ENCODE results near the gene EMSY. TPM values are rescaled to one million over a fixed set of nuclear protein-coding genes. Genes with fewer than 3 reads are reported as not detected.

EMSY gene
- total and polyA plus RNA-seq, 2 donors (not counting 3 experiments of a cell fraction or from before 2014, with no cell fraction given): 18.3 to 25.7 TPM

- Histone ChIP-seq H3K4me3 (replicated peaks in 1 of 3; ENCODE audit: insufficient read depth in 1 of 3, low read depth in 1 of 3, low read length in 3 of 3) (no peak overlapping the region), H3K9me1 (replicated peaks; ENCODE audit: control insufficient read depth, extremely low read depth, insufficient read depth, low read length) (no peaks in the 10 kb centered on the region), H3K4me1 (ENCODE audit: control insufficient read depth, extremely low read depth, insufficient read depth, low read length) (no peaks in the 10 kb centered on the region), H3K27ac (ENCODE audit: insufficient read depth, low read depth, low read length) (no peak overlapping the region), H3K4me2 (ENCODE audit: insufficient read depth, low read length) (no peak overlapping the region), H3K9ac (replicated peaks; ENCODE audit: extremely low read depth, insufficient read depth, low read length) (no peak overlapping the region), H4K20me1 (replicated peaks; ENCODE audit: control insufficient read depth, extremely low read depth, insufficient read depth, low read length) (no peaks in the 10 kb centered on the region), H2AFZ (ENCODE audit: low read depth, low read length) (no peak overlapping the region), H3K27me3 (ENCODE audit: control insufficient read depth in 2 of 2, insufficient read depth in 2 of 2, low read length in 2 of 2) (peaks cover 9 to 19% of the 10 kb centered on the region in 2 experiments), H3K9me3 (replicated peaks; ENCODE audit: control insufficient read depth, insufficient read depth, low read length) (no peaks in the 10 kb centered on the region), H3K79me2 (ENCODE audit: control insufficient read depth, insufficient read depth, low read length) (no peaks in the 10 kb centered on the region), H3K36me3 (ENCODE audit: control insufficient read depth in 2 of 2, extremely low read depth in 1 of 2, insufficient read depth in 2 of 2, low read length in 2 of 2) (no peaks in the 10 kb centered on the region)
- TF ChIP-seq CTCF (IDR thresholded peaks at IDR 0.05; ENCODE audit: extremely low read depth in 1 of 2, insufficient read depth in 1 of 2, low read depth in 1 of 2, low read length in 2 of 2): peak; percentile 28 to 32
- no peak for TF ChIP-seq MAX (IDR thresholded peaks at IDR 0.05; ENCODE audit: insufficient read depth, insufficient read length)
- TF ChIP-seq FOS (IDR thresholded peaks at IDR 0.05; ENCODE audit: borderline replicate concordance, insufficient read depth, low read length): no peak
- TF ChIP-seq POLR2AphosphoS5 (IDR thresholded peaks at IDR 0.05; ENCODE audit: insufficient read depth, low read depth, low read length): no peak
- no peak for TF ChIP-seq MYC (IDR thresholded peaks at IDR 0.05; ENCODE audit: low read depth, low read length)
- intact Hi-C loops (cut with micrococcal nuclease) (loop anchor here (5.0 kb wide), 1 partner anchor 213 kb away; the partner anchor contains the start of gene WNT11), dilution Hi-C loops (cut with MboI; ENCODE audit: extremely low pct_ligation_motif_present, low sequenced_read_pairs) (no loop called here)
- ChIA-PET POLR2A (no interaction called here), CTCF (interaction anchor here (0.8 to 2.0 kb wide), 7 partner anchors 9 to 212 kb away, joined by 3 to 8 read pairs (median 3); no protein-coding TSS in a partner anchor)
- BruUV-seq (replicated peaks): no TSS peak
- no peak for FAIRE-seq
- peak; percentile 7 for DNase-seq (ENCODE audit: low read depth, low spot score)
These were observed 24.9 kb upstream of the EMSY start for GRCh38 chr11:76419896-76420295.

All from endothelial cell of umbilical vein (primary cell).